HG03342 (cell line): ENCODE data around the gene SH2D5.

ENCODE experiments used
- ATAC-seq: cut with Tn5 transposase; IDR thresholded peaks from one replicate; pipeline ENCODE4 v1.9.1; 2021; ENCODE audit warnings: mild to moderate bottlenecking, moderate library complexity; ENCODE audit not compliant: unreplicated experiment

The SH2D5 gene

GRCh38 chr1:20715406-20715805 lies 17.1 kb downstream of the SH2D5 start:
- no peak for ATAC-seq

GRCh38 chr1:20713440-20713839 lies 19.1 kb downstream of the SH2D5 start:
- ATAC-seq, result no peak

GRCh38 chr1:20712215-20712577 lies 20.3 kb downstream of the SH2D5 start:
- no peak for ATAC-seq

- no peak for ATAC-seq
Measured at GRCh38 chr1:20711285-20712214, 21.0 kb downstream of the SH2D5 start.

GRCh38 chr1:20710469-20711284 lies 21.8 kb downstream of the SH2D5 start:
- no peak for ATAC-seq

- no peak for ATAC-seq
Measured at GRCh38 chr1:20709868-20710267, 22.6 kb downstream of the SH2D5 start.

GRCh38 chr1:20708891-20709290 lies 23.6 kb downstream of the SH2D5 start:
- no peak for ATAC-seq

GRCh38 chr1:20708057-20708456 lies 24.4 kb downstream of the SH2D5 start:
- ATAC-seq, result no peak

GRCh38 chr1:20706841-20707240 lies 25.7 kb downstream of the SH2D5 start:
- ATAC-seq, result no peak

- no peak for ATAC-seq
Measured at GRCh38 chr1:20705203-20705755, 27.2 kb downstream of the SH2D5 start.

GRCh38 chr1:20704390-20705202 lies 27.9 kb downstream of the SH2D5 start:
- no peak for ATAC-seq

GRCh38 chr1:20703124-20703756 lies 29.3 kb downstream of the SH2D5 start:
- no peak for ATAC-seq

- ATAC-seq, result no peak
Measured at GRCh38 chr1:20702416-20702815, 30.1 kb downstream of the SH2D5 start.

GRCh38 chr1:20701847-20702246 lies 30.7 kb downstream of the SH2D5 start:
- no peak for ATAC-seq

GRCh38 chr1:20701446-20701845 lies 31.1 kb downstream of the SH2D5 start:
- no peak for ATAC-seq

- no peak for ATAC-seq
Measured at GRCh38 chr1:20700636-20701215, 31.8 kb downstream of the SH2D5 start.

GRCh38 chr1:20699558-20699957 lies 32.9 kb downstream of the SH2D5 start:
- no peak for ATAC-seq

GRCh38 chr1:20698195-20698910 lies 34.1 kb downstream of the SH2D5 start:
- no peak for ATAC-seq

GRCh38 chr1:20697563-20697962 lies 34.9 kb downstream of the SH2D5 start:
- no peak for ATAC-seq
